ENCODE measurements around the gene IGF1R. TPM values are rescaled to one million over a fixed set of nuclear protein-coding genes. Genes with fewer than 3 reads are reported as not detected.
"Not testable (repeated sequence)": the region's sequence is repeated elsewhere in the genome, so short reads cannot be mapped to it uniquely, and the experiment has no call there.

Gene IGF1R
- total RNA-seq, 4 donors from 2014 or later: 51.5 to 146 (median 89.6) TPM

- 90 to 95% methylated on average over 22 of the region's 22 CpGs for WGBS, 2 donors
Observed at GRCh38 chr15:98958918-98959639, 310.7 kb downstream of the IGF1R start.

GRCh38 chr15:98959640-98960007 is 311.3 kb downstream of the IGF1R start:
- H3K4me3 ChIP-seq (replicated peaks in 1 of 3): no peak overlapping the region
- no peaks in the 10 kb centered on the region for H3K9me3 ChIP-seq
- no peak for DNase-seq
- H3K36me3 ChIP-seq: peaks cover 33 to 35% of the 10 kb centered on the region in 2 donors
- TF ChIP-seq CTCF (IDR thresholded peaks at IDR 0.05) (no peak), POLR2A (IDR thresholded peaks at IDR 0.05) (no peak)
- intact Hi-C loops (cut with DNase I): no loop called here
- peaks cover 9 to 16% of the 10 kb centered on the region in 2 donors for H3K4me1 ChIP-seq
- no peak overlapping the region for H3K27ac ChIP-seq
- H3K27me3 ChIP-seq: no peaks in the 10 kb centered on the region
- WGBS, 2 donors: 90 to 91% methylated on average over 3 of the region's 3 CpGs

More at GRCh38 chr15:98958918-98959639, 310.7 kb downstream of the IGF1R start:
- H3K4me3 ChIP-seq (replicated peaks in 1 of 3): no peak overlapping the region
- TF ChIP-seq CTCF (IDR thresholded peaks at IDR 0.05): no peak
- TF ChIP-seq POLR2A (IDR thresholded peaks at IDR 0.05): no peak
- peaks cover 11 to 20% of the 10 kb centered on the region in 2 donors for H3K4me1 ChIP-seq
- H3K9me3 ChIP-seq: no peaks in the 10 kb centered on the region
- peaks cover 33 to 35% of the 10 kb centered on the region in 2 donors for H3K36me3 ChIP-seq
- DNase-seq: no peak
- intact Hi-C loops (cut with DNase I): no loop called here
- no peak overlapping the region for H3K27ac ChIP-seq
- no peaks in the 10 kb centered on the region for H3K27me3 ChIP-seq

- Histone ChIP-seq H3K36me3 (peaks cover 33 to 35% of the 10 kb centered on the region in 2 donors), H3K9me3 (no peaks in the 10 kb centered on the region), H3K27ac (no peak overlapping the region), H3K4me3 (replicated peaks in 1 of 3) (no peak overlapping the region), H3K27me3 (no peaks in the 10 kb centered on the region), H3K4me1 (peaks cover 0 to 6% of the 10 kb centered on the region in 2 donors)
- no peak for TF ChIP-seq POLR2A (IDR thresholded peaks at IDR 0.05)
- no peak for TF ChIP-seq CTCF (IDR thresholded peaks at IDR 0.05)
- WGBS, 2 donors: 98 to 100% methylated on average over 13 to 19 of the region's 21 CpGs
- DNase-seq: no peak
- intact Hi-C loops (cut with DNase I): no loop called here
Observed at GRCh38 chr15:98960555-98961050, 312.3 kb downstream of the IGF1R start.

- intact Hi-C loops (cut with DNase I): no loop called here
- WGBS, 2 donors: 93 to 97% methylated on average over 8 of the region's 8 CpGs
- Histone ChIP-seq H3K4me1 (peaks cover 0 to 7% of the 10 kb centered on the region in 2 donors), H3K9me3 (no peaks in the 10 kb centered on the region), H3K4me3 (replicated peaks in 1 of 3) (no peak overlapping the region), H3K36me3 (peaks cover 17 to 21% of the 10 kb centered on the region in 2 donors), H3K27me3 (no peaks in the 10 kb centered on the region), H3K27ac (no peak overlapping the region)
- TF ChIP-seq POLR2A (IDR thresholded peaks at IDR 0.05): no peak
- TF ChIP-seq CTCF (IDR thresholded peaks at IDR 0.05): no peak
- DNase-seq: no peak
Observed at GRCh38 chr15:98963444-98963843, 315.1 kb downstream of the IGF1R start.

- 88 to 89% methylated on average over 8 of the region's 8 CpGs for WGBS, 2 donors
- Histone ChIP-seq H3K4me3 (replicated peaks in 1 of 3) (no peak overlapping the region), H3K36me3 (peaks cover 8 to 14% of the 10 kb centered on the region in 2 donors), H3K27me3 (no peaks in the 10 kb centered on the region), H3K4me1 (peaks cover 0 to 7% of the 10 kb centered on the region in 2 donors), H3K9me3 (no peaks in the 10 kb centered on the region), H3K27ac (no peak overlapping the region)
- TF ChIP-seq POLR2A (IDR thresholded peaks at IDR 0.05): no peak
- intact Hi-C loops (cut with DNase I): no loop called here
- DNase-seq: no peak
Observed at GRCh38 chr15:98964466-98965133, 316.3 kb downstream of the IGF1R start.

- H3K9me3 ChIP-seq; DNase-seq; H3K4me3 ChIP-seq (replicated peaks in 1 of 3); H3K4me1 ChIP-seq; H3K27me3 ChIP-seq; intact Hi-C loops (cut with DNase I); H3K27ac ChIP-seq: not testable (repeated sequence)
- peaks cover 8 to 14% of the 10 kb centered on the region in 2 donors for H3K36me3 ChIP-seq
- 87 to 95% methylated on average over 4 of the region's 4 CpGs for WGBS, 2 donors
Observed at GRCh38 chr15:98965134-98965491, 316.8 kb downstream of the IGF1R start.
